Activated CD4-positive, alpha-beta T cell treated with anti-CD3 and anti-CD28 coated beads for 1 hour (primary cell): ENCODE data around the gene SKAP1.
A peak's percentile ranks its signal among the peaks of the same experiment; 100 is the strongest.

ENCODE experiments used
- DNase-seq: peaks from one replicate; pipeline ENCODE4 v3.0.0-alpha.2; 2020

Gene SKAP1

GRCh38 chr17:48129981-48130380 lies 300.0 kb downstream of the SKAP1 start:
- DNase-seq = no peak

- DNase-seq = no peak
Measured at GRCh38 chr17:48128400-48128799, 301.6 kb downstream of the SKAP1 start.

DNA sequence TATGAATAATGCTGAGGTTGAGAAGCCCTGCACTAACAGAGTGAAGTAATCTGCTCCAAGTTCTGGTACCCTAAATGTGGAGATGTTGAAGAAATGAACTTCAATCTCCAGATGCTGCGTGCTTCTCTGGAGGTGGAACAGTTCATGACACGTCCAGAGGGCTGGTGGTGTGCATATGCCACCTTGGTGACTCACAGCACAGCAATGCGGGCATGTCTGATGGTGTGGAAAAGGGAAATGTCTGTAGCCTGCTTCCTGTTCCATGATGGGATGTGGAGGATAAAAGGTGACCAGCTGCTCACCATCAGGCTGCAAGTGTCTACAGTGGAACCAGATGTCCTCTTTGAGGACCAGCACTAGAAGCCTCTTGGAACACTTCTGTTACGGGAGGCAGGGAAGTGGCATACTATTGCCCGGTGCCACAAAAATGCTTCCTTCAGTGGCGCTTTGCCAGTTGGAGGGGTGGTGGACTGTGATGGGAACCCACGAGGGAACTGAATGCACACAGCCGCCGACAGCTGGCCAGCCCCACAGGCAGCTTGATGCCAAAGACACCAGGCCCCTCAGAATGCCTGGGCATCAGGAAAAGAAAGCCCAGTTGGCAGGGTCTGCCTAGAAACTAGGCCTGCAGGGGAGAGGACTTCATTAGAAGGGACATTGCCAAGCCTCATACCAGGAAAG lies 302.5 kb downstream of the SKAP1 start:
- DNase-seq = no peak

- no peak for DNase-seq
Measured at GRCh38 chr17:48126532-48126850, 303.5 kb downstream of the SKAP1 start.

DNA sequence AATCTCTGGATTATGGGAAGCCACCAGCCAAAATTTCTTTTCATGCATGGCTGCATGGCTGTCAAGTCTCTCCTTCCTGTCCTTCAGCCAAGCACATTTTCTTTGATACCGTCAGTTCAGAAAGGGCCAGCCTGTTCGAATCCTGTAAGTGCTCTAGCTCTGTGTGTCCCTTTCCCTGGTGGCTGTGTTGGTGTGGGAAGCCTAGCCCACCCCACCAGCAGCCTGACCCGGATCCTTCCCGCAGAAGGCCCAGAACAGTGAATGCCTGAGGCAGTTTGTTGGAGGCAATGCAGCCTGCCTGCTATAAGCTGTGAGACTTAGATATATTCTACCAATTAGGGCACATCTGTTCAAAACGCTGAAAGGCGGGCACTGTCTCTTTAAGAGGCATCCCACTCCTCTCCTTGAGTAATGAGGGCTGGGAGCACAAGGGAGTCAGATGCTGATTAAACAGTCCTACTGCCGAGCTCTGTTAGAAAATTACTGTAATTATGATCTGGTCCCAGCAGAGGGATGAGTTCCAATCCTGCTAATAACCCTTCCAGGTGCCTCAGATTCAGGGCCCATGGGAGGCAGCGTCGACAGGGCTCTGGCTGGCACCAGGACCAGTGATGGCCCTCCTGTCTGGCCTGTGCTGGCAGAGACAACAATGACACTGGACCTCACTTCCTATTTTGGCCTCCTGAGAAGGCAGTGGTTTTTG lies 304.0 kb downstream of the SKAP1 start:
- DNase-seq = no peak

GRCh38 chr17:48123776-48124388 lies 306.1 kb downstream of the SKAP1 start:
- no peak for DNase-seq

- DNase-seq = no peak
Measured at GRCh38 chr17:48123111-48123510, 306.9 kb downstream of the SKAP1 start.

DNA sequence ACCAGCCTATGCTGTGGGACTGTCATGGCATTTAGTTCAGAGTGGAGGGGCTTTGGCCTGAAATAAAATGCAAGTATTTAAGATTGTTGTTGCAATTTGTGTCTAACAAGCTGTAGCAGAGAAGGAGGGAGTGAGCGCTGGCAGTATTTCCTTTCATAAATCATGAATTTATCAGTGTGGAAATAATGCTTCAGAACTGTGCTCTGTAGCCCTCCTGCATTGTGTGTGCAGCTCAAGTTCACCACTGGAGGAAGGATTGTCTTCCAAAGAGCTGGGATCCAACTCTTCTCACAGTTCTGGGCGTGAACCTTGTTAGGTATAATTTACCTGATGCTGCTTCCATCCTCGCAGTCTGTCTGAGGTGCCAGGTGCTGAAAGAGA lies 307.4 kb downstream of the SKAP1 start:
- DNase-seq = no peak

GRCh38 chr17:48121923-48122664 lies 307.9 kb downstream of the SKAP1 start:
- no peak for DNase-seq

DNA sequence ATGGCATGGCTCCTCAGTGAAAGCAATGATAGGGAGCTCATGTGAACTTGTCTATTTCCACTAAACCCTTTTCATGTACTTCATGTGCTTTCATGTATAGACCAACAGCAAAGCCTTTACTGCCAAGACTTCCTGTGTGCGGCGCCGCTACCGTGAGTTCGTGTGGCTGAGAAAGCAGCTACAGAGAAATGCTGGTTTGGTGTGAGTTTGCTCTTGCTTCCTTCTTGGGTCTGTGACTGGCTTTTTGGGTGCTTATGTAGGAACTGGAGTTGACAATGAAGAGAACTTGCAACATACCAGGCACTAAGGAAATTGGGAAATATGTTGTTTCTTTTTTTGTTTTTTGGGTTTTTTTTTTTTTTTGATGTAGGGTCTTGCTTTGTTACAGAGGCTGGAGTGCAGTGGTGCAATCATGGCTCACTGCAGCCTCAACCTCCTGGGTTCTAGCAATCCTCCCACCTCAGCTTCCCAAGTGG lies 316.8 kb downstream of the SKAP1 start:
- DNase-seq = peak; percentile 35

DNA sequence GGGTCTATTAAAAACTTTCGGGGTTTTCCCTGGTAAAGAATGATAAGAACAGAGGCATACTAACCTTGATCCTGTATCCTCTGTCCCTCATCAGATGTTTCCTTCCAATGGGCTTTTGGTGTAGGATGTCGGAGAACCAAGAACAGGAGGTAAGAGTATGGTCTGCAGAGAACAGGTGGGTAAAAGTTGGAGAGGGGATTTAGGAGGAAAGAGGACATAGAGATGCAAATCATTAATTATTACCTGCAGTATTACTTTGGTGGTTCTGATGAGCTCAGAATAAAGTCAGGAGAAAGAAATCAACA lies 318.1 kb downstream of the SKAP1 start:
- no peak for DNase-seq

DNA sequence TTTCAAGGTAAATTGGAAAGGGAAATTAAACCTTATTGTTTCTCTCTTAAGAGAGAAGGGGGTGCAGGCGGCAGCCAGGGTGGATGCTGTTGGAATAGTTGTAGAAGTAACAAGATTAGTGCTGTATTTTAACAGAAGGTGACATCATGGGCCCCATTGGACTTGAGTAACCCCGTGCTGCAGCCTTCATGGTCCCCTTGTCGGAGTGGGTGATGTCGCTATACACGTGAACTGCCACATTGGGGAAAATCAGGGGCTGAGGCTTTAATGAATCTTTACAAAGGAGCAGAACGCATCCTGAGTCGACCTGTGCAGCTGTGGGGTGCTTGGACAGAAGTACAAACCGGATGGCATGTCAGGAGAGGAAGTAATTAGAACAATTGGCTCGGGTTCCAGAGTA lies 319.3 kb downstream of the SKAP1 start:
- DNase-seq = no peak

GRCh38 chr17:48107137-48108055 lies 322.6 kb downstream of the SKAP1 start, which contains the start of gene SNX11:
SNX11 (plus strand) TSS chr17:48107766; CDS start chr17:48112044, 4,278 bp downstream.
- DNase-seq = peak; percentile 90

GRCh38 chr17:48106802-48107136 lies 323.2 kb downstream of the SKAP1 start:
- DNase-seq = no peak

- no peak for DNase-seq
Measured at GRCh38 chr17:48104440-48104839, 325.6 kb downstream of the SKAP1 start.

DNA sequence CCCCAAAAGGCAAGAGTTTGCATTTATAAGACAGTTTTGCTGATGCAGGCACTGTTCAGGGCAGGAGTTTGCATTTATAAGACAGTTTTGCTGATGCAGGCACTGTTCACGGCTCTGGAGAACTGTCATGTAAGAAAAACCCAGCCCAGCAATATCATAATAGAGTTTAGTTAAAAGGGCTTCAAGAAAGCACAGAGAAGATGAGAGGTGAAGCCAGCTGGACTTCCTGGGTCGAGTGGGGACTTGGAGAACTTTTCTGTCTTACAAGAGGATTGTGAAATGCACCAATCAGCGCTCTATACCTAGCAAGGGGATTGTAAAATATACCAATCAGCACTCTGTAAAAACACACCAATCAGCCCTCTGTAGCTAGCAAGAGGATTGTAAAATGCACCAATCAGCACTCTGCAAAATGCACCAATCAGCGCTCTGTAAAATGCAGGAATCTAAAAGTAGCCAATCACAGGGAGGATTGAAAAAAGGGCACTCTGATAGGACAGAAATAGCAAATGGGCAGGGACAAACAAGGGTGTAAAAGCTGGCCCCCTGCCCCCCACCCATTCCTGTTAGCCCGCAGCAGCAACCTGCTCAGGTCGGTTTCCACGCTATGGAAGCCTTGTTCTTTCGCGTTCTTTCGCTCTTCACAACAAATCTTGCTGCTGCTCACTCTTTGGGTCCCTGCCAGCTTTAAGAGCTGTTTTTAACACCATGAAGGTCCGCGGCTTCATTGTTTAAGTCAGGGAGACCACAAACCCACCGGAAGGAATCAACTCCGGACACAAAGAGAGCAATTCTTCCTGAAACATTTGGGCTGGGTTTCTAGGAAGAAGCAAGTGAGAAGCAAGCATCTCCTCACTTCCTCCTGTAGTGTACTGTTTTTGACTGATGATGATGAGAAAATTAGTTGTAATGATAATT lies 327.0 kb downstream of the SKAP1 start:
- no peak for DNase-seq

DNA sequence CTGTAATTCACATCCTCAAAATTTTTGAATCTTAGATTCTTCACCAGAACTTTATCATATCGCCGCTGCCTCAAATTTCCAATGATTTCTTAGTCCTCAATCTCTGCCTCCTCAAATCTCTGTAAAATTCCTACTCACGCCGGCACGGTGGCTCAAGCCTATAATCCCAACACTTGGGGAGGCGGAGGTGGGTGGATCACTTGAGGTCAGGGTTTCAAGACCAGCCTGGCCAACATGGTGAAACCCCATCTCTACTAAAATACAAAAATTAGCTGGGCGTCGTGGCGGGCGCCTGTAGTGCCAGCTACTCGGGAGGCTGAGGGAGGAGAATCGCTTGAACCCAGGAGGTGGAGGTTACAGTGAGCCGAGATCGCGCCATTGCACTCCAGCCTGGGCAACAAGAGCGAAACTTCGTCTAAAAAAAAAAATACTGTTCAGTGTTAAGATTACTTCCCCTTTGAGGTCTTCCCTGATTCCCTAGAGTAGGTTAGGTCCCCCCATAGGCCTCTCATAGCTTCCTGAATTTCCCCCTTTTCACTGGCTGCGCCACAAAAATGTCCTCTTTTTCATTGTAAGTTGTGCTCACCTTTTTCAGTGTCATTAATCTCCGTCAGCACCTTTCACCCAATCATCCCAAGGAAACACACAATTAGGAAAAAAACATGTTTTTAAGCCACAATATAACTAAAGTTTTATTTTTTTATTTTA lies 327.8 kb downstream of the SKAP1 start:
- no peak for DNase-seq

GRCh38 chr17:48101012-48101720 lies 328.8 kb downstream of the SKAP1 start, which contains the start of gene CBX1:
CBX1 (minus strand) TSS chr17:48101478; CDS start chr17:48077004, 24,474 bp downstream.
- peak; percentile 88 for DNase-seq

DNA sequence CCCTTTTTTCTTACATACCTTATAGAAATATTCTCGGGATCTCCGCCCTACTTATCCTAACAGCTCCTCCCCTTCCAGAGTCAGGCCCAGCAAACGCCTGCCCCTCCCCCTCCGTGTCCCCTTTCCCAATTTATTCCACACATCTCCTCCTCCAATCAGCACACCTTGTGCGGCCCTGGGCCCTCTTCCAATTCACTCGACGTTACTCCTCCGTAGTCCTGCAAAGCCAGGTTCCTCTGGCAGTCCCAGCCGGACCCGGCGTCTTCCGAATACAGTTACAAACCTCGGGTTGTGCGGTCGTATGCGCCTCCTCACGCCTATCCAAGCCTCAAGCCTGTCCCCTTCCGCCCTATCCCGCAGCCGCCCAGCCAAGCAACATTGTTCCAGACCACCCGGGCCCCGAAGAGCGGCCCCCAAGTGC lies 329.4 kb downstream of the SKAP1 start:
- DNase-seq = no peak

DNA sequence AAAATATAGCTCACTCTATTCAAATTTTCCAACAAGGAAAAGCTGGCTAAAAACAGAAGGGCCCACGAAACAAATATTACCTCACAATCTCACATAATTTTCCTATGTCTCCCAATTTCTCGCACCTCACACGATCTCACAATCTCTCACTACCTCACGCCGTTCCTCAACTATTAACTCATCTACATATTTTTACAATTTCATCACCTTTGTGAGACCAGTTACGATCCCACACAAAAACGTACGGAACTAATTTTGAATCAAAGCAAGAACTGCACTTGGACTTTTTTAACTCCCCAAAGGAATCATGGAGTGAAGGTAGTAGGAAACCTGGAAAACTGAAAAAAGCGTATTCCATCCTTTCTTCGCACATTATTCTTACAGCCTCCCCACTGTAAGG lies 329.9 kb downstream of the SKAP1 start:
- DNase-seq = no peak
